Head of caudate nucleus (tissue), 42 donors: ENCODE data around the gene SLC16A2.

Experiments used
- DNase-seq, 42 donors: peaks; one replicate each; pipeline versions ENCODE4 v3.0.0 to v3.0.0-alpha.2; 2020 to 2021; ENCODE audit warnings: mixed read lengths in 7 of 42
- intact Hi-C: fragments of 100-400 bp; cut with DNase I; formaldehyde crosslinking; loops from one replicate; pipeline ENCODE4 v1.15.0; 2022

Gene SLC16A2

GRCh38 chrX:74525116-74525515, 103.8 kb downstream of the SLC16A2 start:
- intact Hi-C loops: no loop called here

GRCh38 chrX:74526764-74527163, 105.5 kb downstream of the SLC16A2 start:
- intact Hi-C loops: no loop called here

More at GRCh38 chrX:74525116-74525515, 103.8 kb downstream of the SLC16A2 start:
- no peak for DNase-seq

GRCh38 chrX:74527350-74527749, 106.1 kb downstream of the SLC16A2 start:
- no peak for DNase-seq
- intact Hi-C loops: no loop called here

More at GRCh38 chrX:74526764-74527163, 105.5 kb downstream of the SLC16A2 start:
- DNase-seq: no peak

- no peak for DNase-seq
- intact Hi-C loops: no loop called here
These were observed 108.0 kb downstream of the SLC16A2 start for GRCh38 chrX:74529311-74529710.

GRCh38 chrX:74531081-74531480, 109.8 kb downstream of the SLC16A2 start:
- no peak for DNase-seq
- intact Hi-C loops: loop anchor here (10.0 kb wide), 1 partner anchor 106 kb away; the partner anchor contains the start of gene SLC16A2

GRCh38 chrX:74534569-74535038, 113.3 kb downstream of the SLC16A2 start:
- intact Hi-C loops: loop anchor here (10.0 kb wide), 1 partner anchor 110 kb away; the partner anchor contains the start of gene SLC16A2
- no peak for DNase-seq

- intact Hi-C loops: loop anchor here (10.0 kb wide), 1 partner anchor 110 kb away; the partner anchor contains the start of gene SLC16A2
These were observed 113.8 kb downstream of the SLC16A2 start for GRCh38 chrX:74535086-74535407.

GRCh38 chrX:74535408-74536151, 114.3 kb downstream of the SLC16A2 start:
- intact Hi-C loops: loop anchor here (10.0 kb wide), 1 partner anchor 111 kb away; the partner anchor contains the start of gene SLC16A2
- DNase-seq: peak; percentile 15 to 70 (median 38)

More at GRCh38 chrX:74535086-74535407, 113.8 kb downstream of the SLC16A2 start:
- no peak for DNase-seq

- DNase-seq: peak; percentile 25 to 79 (median 58)
- intact Hi-C loops: loop anchor here (10.0 kb wide), 1 partner anchor 111 kb away; the partner anchor contains the start of gene SLC16A2
These were observed 115.0 kb downstream of the SLC16A2 start for GRCh38 chrX:74536152-74536831.

- intact Hi-C loops: loop anchor here (10.0 kb wide), 1 partner anchor 112 kb away; the partner anchor contains the start of gene SLC16A2
- DNase-seq: peak in 2 of 42 donors; percentile 6 to 36
These were observed 115.6 kb downstream of the SLC16A2 start for GRCh38 chrX:74536832-74537371.

- intact Hi-C loops: no loop called here
- peak in 2 of 42 donors; percentile 13 to 16 for DNase-seq
These were observed 119.4 kb downstream of the SLC16A2 start for GRCh38 chrX:74540635-74541249.

GRCh38 chrX:74545880-74546523, 124.7 kb downstream of the SLC16A2 start:
- intact Hi-C loops: loop anchor here (5.0 kb wide), 1 partner anchor 164 kb away; no protein-coding TSS in a partner anchor
- no peak for DNase-seq

- intact Hi-C loops: loop anchor here (5.0 kb wide), 1 partner anchor 165 kb away; no protein-coding TSS in a partner anchor
- no peak for DNase-seq
These were observed 125.7 kb downstream of the SLC16A2 start for GRCh38 chrX:74546984-74547383.

GRCh38 chrX:74550295-74550802, 129.1 kb downstream of the SLC16A2 start:
- intact Hi-C loops: no loop called here
- DNase-seq: peak; percentile 69 to 93 (median 84)

- intact Hi-C loops: no loop called here
These were observed 130.6 kb downstream of the SLC16A2 start for GRCh38 chrX:74551934-74552333.

GRCh38 chrX:74557378-74557777, 136.1 kb downstream of the SLC16A2 start:
- intact Hi-C loops: no loop called here
- no peak for DNase-seq

More at GRCh38 chrX:74551934-74552333, 130.6 kb downstream of the SLC16A2 start:
- no peak for DNase-seq

- intact Hi-C loops: no loop called here
- no peak for DNase-seq
These were observed 156.8 kb downstream of the SLC16A2 start for GRCh38 chrX:74578137-74578536.

GRCh38 chrX:74579597-74580198, 158.4 kb downstream of the SLC16A2 start:
- intact Hi-C loops: no loop called here
- DNase-seq: no peak
